Left forelimb (tissue), 1 donor: Measurements from ENCODE around the gene SDR42E1.

Source experiments
- DNase-seq: peaks from one replicate; pipeline ENCODE4 v3.0.0-alpha.2; 2018; ENCODE audit warnings: low spot score

Gene SDR42E1, protein sequence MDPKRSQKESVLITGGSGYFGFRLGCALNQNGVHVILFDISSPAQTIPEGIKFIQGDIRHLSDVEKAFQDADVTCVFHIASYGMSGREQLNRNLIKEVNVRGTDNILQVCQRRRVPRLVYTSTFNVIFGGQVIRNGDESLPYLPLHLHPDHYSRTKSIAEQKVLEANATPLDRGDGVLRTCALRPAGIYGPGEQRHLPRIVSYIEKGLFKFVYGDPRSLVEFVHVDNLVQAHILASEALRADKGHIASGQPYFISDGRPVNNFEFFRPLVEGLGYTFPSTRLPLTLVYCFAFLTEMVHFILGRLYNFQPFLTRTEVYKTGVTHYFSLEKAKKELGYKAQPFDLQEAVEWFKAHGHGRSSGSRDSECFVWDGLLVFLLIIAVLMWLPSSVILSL

GRCh38 chr16:82011199-82011641, at the start of gene SDR42E1:
SDR42E1 (minus strand) TSS chr16:82011470; CDS start chr16:82000858, 10,612 bp downstream.
- DNase-seq, result no peak

- DNase-seq, result no peak
These were observed 48.7 kb upstream of the SDR42E1 start for GRCh38 chr16:82059983-82060421.

- DNase-seq, result no peak
These were observed 48.1 kb upstream of the SDR42E1 start for GRCh38 chr16:82059161-82059982.

DNA sequence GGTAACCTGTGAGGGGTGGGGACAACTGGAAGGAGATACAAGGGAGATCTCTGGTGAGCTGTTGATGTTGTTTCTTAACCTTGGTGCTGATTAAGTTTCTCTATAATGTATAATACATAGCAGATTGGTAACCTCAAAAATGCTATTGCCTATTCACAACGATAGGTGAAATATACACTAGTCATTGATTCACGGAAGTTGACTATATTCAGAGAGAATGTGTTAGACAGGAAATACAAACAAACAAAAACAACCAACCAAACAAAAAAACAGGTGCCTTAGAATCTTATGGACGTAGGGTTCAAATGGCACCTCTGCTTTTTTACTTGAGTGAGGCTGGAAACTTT, 45.3 kb upstream of the SDR42E1 start:
- DNase-seq, result no peak

- no peak for DNase-seq
These were observed 44.7 kb upstream of the SDR42E1 start for GRCh38 chr16:82055728-82056549.

- DNase-seq, result no peak
These were observed 43.8 kb upstream of the SDR42E1 start for GRCh38 chr16:82055117-82055516.

DNA sequence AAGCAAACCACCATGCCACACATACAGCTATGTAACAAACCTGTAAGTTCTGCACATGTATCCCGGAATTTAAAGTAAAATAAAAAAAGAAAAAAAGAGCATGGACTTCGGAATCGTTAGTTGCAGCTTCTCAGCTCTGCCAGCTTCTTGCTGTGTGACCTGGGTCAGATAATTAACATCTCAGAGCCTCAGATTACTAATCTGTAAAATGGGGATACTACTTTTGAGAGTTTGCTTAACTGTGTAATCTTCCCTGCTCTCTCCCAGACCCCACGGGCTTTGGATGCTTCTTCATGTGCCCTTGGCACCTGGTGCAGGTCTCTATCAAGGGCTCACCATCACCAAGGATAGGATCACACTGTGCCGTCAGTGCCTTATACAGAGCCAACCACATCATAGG, 40.4 kb upstream of the SDR42E1 start:
- DNase-seq, result no peak

- DNase-seq, result no peak
These were observed 39.7 kb upstream of the SDR42E1 start for GRCh38 chr16:82050909-82051357.

DNA sequence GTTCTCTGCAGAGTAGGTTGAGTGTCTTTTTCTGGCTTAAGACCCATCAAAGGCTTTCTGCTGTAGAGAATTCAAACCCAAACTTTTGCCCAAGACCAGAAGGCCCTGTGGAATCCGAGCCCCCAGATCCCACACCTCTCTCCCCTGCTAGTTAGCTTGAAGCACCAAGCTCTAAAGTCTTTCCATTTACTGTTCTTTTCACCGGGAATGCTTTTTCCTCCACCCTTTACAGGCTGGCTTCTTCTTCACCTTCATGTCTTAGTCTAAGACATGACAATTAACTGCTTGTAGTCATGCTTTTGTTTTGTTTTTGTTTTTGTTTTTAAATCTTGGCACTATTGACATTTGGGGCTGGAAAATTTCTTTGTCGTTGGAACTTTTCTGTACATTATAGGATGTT, 39.2 kb upstream of the SDR42E1 start:
- DNase-seq, result no peak

DNA sequence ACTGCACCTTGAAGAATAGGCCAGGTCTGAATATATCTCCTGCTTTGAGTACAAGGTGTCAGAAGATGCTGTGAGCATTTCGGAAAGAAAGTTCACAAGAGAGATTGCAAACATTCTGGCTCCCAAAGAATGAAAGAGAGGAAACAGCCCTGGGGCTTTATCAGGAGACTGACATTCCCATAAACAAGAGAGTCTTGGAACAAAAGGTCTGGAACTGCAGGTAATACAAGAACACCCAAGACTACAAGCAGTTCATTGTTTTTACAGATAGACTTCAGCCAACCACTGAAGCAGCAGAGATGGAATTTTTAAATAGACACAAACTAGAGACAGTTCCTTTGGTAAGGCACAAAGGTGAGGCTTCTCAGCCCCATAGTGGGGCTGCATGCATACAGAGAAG, 38.2 kb upstream of the SDR42E1 start:
- no peak for DNase-seq

DNA sequence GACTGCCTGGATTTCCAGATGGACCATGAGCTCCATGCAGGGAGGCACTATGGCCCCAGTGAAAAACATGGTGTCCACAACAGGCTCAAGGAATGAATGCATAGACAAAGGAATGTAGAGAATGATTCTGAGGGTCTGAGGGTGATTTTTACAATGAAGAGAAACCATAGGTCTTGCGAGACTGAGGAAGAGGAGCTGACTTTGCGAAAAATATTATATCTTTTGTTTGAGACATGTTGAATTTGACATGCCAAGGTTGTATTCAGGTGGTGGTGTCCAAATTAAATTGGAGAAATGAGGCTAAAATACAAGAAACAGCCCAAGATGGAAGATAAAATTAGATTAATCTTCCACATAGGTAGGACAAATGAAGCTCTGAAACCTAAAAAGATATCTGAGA, 36.5 kb upstream of the SDR42E1 start:
- DNase-seq, result no peak

- no peak for DNase-seq
These were observed 36.1 kb upstream of the SDR42E1 start for GRCh38 chr16:82047374-82047773.

- DNase-seq, result no peak
These were observed 35.7 kb upstream of the SDR42E1 start for GRCh38 chr16:82046941-82047340.

DNA sequence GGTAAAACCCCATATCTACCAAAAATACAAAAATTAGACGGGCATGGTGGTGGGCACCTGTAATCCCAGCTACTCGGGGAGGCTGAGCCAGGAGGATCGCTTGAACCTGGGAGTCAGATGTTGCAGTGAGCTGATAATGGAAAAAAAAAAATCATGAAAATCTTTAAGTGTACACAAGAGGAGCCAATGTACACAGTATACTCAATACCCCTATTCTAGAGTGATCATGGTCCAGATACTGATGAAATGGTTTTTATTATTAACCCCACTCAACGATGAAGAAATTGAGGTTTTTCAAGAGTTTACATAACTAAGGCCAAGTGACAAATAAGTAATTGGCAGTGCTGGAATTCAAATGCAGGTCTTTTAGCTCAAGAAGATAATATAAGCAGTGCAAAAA, 35.3 kb upstream of the SDR42E1 start:
- no peak for DNase-seq

DNA sequence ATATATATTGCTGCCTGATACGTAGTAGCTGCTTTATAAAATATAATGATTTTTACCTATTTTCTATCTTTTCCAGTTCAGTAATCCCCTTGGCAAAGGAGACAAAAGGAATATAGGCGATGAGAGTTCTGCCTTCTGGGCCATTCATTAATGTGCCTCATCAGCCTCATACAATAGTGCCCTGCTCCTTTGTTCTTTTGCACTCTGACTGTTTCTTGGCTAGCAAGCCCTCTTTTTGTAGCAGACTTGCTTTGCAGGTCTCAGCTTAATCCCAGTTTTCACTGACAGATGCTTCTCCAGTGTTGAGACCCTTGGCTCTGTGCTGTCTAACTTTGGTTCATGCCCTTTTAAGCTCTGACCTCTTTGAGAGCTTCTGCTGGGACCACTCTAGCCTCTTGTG, 34.2 kb upstream of the SDR42E1 start:
- no peak for DNase-seq

GRCh38 chr16:82044585-82044911, 33.3 kb upstream of the SDR42E1 start:
- DNase-seq, result no peak

DNA sequence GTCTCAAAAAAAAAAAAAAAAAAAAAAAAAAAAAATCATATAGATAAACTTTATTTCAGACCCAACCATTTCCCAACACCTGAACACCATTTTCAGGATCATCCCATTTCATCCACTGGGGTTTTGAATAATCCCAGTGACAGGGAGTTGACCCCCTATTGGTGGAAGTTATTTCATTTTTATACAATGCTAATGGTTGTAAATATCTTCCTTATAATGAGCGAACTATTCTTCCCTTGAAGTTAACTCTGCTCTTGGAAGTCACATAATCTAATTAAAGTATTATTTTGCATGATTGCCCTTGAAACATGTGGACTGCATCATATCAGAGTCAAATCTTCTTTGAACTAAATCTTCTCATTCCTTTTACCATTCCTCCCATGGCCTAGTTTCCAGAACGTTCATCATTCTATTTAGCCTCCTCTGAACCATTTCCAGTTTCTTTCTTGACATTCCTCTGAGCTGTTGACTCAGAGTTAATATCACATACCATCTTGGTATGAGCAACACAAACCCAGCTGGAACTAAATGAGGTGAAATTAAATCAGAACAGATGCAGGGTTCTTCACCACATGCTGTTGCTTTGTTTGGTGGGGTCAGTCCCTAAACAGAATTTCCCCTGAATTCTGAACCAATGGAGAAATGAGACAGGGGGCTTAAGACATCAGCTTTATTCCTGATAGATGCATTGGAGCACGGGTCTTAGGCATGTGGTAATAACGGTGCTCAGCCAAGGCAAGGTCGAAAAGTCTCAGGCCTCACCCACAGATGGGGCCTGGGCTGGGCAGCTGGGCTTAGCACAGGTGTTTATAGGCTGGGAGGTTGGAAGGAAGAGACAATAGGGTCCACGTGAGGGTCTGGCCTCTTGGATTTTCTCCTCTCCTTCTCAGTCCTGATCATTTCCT, 32.7 kb upstream of the SDR42E1 start:
- DNase-seq, result no peak

GRCh38 chr16:82042846-82043245, 31.6 kb upstream of the SDR42E1 start:
- no peak for DNase-seq

- DNase-seq, result no peak
These were observed 30.9 kb upstream of the SDR42E1 start for GRCh38 chr16:82042144-82042543.

DNA sequence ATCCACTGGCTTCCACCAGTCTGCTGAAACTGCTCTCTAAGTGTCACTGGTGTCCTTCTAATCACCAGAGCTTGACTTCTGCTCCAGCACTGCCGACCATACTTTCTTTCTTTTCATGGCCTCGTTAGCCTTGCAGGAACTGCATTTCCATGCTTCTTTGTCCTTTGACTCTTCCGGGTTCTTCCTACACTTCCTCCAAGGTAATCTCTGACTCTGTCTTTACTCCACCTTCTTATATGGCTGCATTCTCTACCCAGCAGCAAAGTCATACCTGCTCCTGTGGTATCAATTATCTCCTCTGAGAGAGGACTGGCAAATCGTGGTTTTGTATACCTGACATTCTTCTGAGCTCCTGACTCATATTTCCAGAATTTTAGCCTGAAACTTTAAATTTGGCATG, 30.3 kb upstream of the SDR42E1 start:
- no peak for DNase-seq

DNA sequence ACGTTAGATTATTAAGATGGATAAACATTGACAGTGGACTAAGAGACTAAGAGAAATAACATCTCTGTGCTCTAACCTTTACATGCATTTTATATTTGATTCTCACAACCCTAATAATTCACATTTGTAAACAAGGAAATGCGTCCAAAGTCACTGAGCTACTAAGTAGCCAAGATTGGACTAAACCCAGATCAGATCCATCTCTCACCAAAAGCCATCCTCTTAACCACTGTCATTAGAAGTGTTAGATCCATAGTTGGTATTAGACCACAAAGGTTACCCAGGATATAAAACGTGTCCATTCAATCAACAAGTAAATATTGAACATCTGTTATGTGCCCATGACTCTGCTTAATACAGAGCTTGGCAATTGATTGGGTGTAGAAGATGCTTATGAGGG, 29.0 kb upstream of the SDR42E1 start:
- DNase-seq, result no peak
